Right ventricle myocardium superior (tissue), 1 donor: ENCODE data around the gene THAP5. TPM values are rescaled to one million over a fixed set of nuclear protein-coding genes. Genes with fewer than 3 reads are reported as not detected.
"Not testable (repeated sequence)": the region's sequence is repeated elsewhere in the genome, so short reads cannot be mapped to it uniquely, and the experiment has no call there.

Source experiments
- ATAC-seq: fragments of 200-7000 bp; cut with Tn5 transposase; one replicate; pipeline ENCODE4 v1.9.1; 2020; ENCODE audit warnings: mild to moderate bottlenecking; ENCODE audit not compliant: poor library complexity
- DNase-seq: peaks from one replicate; pipeline ENCODE4 v3.0.0-alpha.2; 2020
- intact Hi-C: fragments of 100-400 bp; cut with DNase I; formaldehyde crosslinking; loops from one replicate; pipeline ENCODE4 v1.11.2; 2022
- total RNA-seq: library from RNA; stranded (reverse); fragmentation: NEBNext Ultra II Directional; extraction: Animal tissue kit (Norgen Biotek cat#: 25700); gene quantifications from one replicate; pipeline ENCODE4 v1.2.1, GENCODE V29; 2021
- donor health status: DM: no; HTN: yes; CAD: no; lungs with severe emphysema.

The THAP5 gene
- total RNA-seq, 1 donor from 2014 or later: 21.1 TPM

GRCh38 chr7:108589199-108589598 is 19.7 kb upstream of the THAP5 start:
- ATAC-seq: no peak
- intact Hi-C loops: no loop called here
- DNase-seq: no peak

- no peak for DNase-seq
- no peak for ATAC-seq
- intact Hi-C loops: no loop called here
Observed at GRCh38 chr7:108586274-108586710, 16.8 kb upstream of the THAP5 start.

GRCh38 chr7:108585843-108586242 is 16.3 kb upstream of the THAP5 start:
- DNase-seq (no peak), ATAC-seq (peak; percentile 82)
- intact Hi-C loops: no loop called here

GRCh38 chr7:108584211-108584610 is 14.7 kb upstream of the THAP5 start:
- intact Hi-C loops: no loop called here
- no peak for ATAC-seq
- no peak for DNase-seq

GRCh38 chr7:108581655-108582491 is 12.4 kb upstream of the THAP5 start:
- peak; percentile 67 for ATAC-seq
- intact Hi-C loops: no loop called here
- no peak for DNase-seq

- no peak for DNase-seq
- ATAC-seq: no peak
- intact Hi-C loops: no loop called here
Observed at GRCh38 chr7:108580298-108580697, 10.8 kb upstream of the THAP5 start.

- intact Hi-C loops: no loop called here
- no peak for ATAC-seq
- no peak for DNase-seq
Observed at GRCh38 chr7:108578937-108579336, 9.4 kb upstream of the THAP5 start.

- DNase-seq (no peak), ATAC-seq (no peak)
- intact Hi-C loops: no loop called here
Observed at GRCh38 chr7:108576116-108576515, 6.6 kb upstream of the THAP5 start.

- intact Hi-C loops: no loop called here
- no peak for ATAC-seq
- DNase-seq: no peak
Observed at GRCh38 chr7:108575156-108575555, 5.7 kb upstream of the THAP5 start.

- intact Hi-C loops: no loop called here
- DNase-seq (no peak), ATAC-seq (no peak)
Observed at GRCh38 chr7:108572480-108572879, 3.0 kb upstream of the THAP5 start.

GRCh38 chr7:108570146-108570755 is 745 bp upstream of the THAP5 start:
- no peak for DNase-seq
- intact Hi-C loops: no loop called here
- peak; percentile 50 for ATAC-seq

- intact Hi-C loops: loop anchor here (5.0 kb wide), 1 partner anchor 42 kb away; the partner anchor contains the start of gene PNPLA8
- ATAC-seq: no peak
Observed at GRCh38 chr7:108568801-108569380, 615 bp downstream of the THAP5 start.

GRCh38 chr7:108565987-108566386 is 3.5 kb downstream of the THAP5 start:
- intact Hi-C loops: loop anchor here (5.0 kb wide), 1 partner anchor 39 kb away; the partner anchor contains the start of gene PNPLA8
- no peak for ATAC-seq

More at GRCh38 chr7:108568801-108569380, 615 bp downstream of the THAP5 start:
- DNase-seq: no peak

GRCh38 chr7:108561047-108561619 is 8.4 kb downstream of the THAP5 start:
- ATAC-seq (peak; percentile 46), DNase-seq (no peak)
- intact Hi-C loops: no loop called here

More at GRCh38 chr7:108565987-108566386, 3.5 kb downstream of the THAP5 start:
- DNase-seq: no peak

- no peak for ATAC-seq
- intact Hi-C loops: no loop called here
- no peak for DNase-seq
Observed at GRCh38 chr7:108559253-108559652, 10.3 kb downstream of the THAP5 start.

- no peak for DNase-seq
- intact Hi-C loops: no loop called here
- ATAC-seq: no peak
Observed at GRCh38 chr7:108557617-108558016, 11.9 kb downstream of the THAP5 start.

GRCh38 chr7:108557191-108557590 is 12.3 kb downstream of the THAP5 start:
- ATAC-seq (no peak), DNase-seq (no peak)
- intact Hi-C loops: no loop called here

- intact Hi-C loops, ATAC-seq, DNase-seq: not testable (repeated sequence)
Observed at GRCh38 chr7:108556665-108557064, 12.8 kb downstream of the THAP5 start.
